ENCODE data around the gene RPEL1. TPM values are rescaled to one million over a fixed set of nuclear protein-coding genes. Genes with fewer than 3 reads are reported as not detected.
"Not testable (repeated sequence)": the region's sequence is repeated elsewhere in the genome, so short reads cannot be mapped to it uniquely, and the experiment has no call there.

RPEL1 gene
- total RNA-seq, 4 donors from 2014 or later, result not detected

DNA sequence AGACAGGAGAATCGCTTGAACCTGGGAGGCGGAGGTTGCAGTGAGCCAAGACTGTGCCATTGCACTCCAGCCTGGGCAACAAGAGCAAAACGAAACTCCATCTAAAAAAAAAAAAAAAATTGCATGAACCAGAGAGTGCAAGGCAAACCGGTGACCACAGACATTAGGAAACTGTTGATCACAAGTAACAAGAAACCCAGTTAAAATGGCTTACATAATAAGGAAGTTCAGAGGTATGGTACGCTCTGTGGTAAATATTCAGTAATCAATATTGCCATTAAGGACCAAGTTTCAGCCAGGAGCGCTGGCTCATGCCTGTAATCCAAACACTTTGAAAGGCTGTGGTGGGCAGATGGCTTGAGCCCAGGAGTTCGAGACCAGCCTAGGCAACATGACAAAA, 43.4 kb upstream of the RPEL1 start:
- no peak overlapping the region for H3K4me3 ChIP-seq (ENCODE audit: low read depth, poor library complexity, severe bottlenecking)
- intact Hi-C loops (cut with DNase I; ENCODE audit: low total_unique reads), result no loop called here
- TF ChIP-seq POLR2A (IDR thresholded peaks at IDR 0.05), result no peak
- TF ChIP-seq, protein P1, sequence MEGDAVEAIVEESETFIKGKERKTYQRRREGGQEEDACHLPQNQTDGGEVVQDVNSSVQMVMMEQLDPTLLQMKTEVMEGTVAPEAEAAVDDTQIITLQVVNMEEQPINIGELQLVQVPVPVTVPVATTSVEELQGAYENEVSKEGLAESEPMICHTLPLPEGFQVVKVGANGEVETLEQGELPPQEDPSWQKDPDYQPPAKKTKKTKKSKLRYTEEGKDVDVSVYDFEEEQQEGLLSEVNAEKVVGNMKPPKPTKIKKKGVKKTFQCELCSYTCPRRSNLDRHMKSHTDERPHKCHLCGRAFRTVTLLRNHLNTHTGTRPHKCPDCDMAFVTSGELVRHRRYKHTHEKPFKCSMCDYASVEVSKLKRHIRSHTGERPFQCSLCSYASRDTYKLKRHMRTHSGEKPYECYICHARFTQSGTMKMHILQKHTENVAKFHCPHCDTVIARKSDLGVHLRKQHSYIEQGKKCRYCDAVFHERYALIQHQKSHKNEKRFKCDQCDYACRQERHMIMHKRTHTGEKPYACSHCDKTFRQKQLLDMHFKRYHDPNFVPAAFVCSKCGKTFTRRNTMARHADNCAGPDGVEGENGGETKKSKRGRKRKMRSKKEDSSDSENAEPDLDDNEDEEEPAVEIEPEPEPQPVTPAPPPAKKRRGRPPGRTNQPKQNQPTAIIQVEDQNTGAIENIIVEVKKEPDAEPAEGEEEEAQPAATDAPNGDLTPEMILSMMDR (IDR thresholded peaks at IDR 0.05), result no peak
- WGBS, 2 donors, result 78 to 80% methylated on average over 7 of the region's 7 CpGs
- DNase-seq (ENCODE audit: low spot score in 2 of 2), result no peak

DNA sequence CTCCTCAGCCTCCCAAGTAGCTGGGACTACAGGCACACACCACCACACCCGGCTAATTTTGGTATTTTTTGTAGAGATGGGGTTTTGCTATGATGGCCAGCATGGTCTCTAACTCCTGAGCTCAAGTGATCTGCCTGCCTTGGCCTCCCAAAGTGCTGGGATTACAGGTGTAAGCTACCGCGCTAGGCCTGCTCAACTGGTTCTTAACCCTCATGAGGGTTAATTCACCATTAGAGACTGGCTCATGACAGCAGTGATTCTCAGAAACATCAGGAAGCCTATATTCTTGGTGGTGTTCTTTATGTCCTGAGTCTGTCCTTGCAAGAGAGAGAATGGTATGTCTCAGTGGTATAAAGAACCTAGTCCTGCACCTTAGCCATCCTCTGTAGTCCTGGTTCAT, 42.2 kb upstream of the RPEL1 start:
- 88 to 96% methylated on average over 3 of the region's 3 CpGs for WGBS, 2 donors
- intact Hi-C loops (cut with DNase I; ENCODE audit: low total_unique reads), result no loop called here
- TF ChIP-seq POLR2A (IDR thresholded peaks at IDR 0.05), result no peak
- TF ChIP-seq, protein P1 (IDR thresholded peaks at IDR 0.05), result no peak
- no peak for DNase-seq (ENCODE audit: low spot score in 2 of 2)
- H3K4me3 ChIP-seq (ENCODE audit: low read depth, poor library complexity, severe bottlenecking), result no peak overlapping the region

DNA sequence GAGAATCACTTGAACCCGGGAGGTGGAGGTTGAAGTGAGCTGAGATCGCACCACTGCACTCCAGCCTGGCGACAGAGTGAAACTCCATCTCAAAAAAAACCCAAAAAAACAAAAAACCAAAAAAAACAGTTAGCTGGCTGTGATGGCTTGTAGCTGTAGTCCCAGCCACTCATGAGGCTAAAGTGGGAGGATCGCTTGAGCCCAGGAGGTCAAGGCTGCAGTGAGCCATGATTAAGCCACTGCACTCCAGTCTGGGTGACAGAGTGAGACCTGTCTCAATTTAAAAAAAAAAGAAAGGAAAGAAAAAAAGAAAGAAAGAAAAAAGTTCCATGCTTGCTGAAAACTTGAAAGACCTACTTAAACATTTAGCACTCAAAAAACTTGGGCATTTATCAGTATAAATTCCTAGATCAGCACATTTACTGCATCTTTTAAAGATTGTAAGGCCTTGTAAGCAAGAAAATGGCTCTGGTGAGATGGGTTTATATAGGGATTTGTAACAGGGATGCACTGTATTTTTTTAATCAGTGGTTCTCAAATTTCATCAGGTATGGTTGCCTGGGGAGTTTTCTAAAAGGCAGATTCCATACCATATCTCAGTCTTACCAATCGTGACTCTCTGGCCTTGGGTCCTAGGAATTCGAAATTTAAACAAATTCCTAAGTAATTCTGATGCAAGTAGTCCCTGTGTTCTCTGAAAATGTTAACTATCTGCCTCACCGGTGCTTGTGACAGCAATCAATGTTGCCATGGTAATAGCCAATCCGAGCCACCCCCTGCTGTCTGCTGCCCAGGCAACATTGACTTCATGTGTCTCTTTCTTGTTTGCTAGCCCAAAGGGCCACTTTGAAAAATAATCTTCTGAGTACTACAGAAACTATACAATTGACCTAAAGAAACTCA, 41.1 kb upstream of the RPEL1 start:
- DNase-seq (ENCODE audit: low spot score in 2 of 2), result no peak
- H3K4me3 ChIP-seq (ENCODE audit: low read depth, poor library complexity, severe bottlenecking), result no peak overlapping the region
- TF ChIP-seq, protein P1 (IDR thresholded peaks at IDR 0.05), result no peak
- TF ChIP-seq POLR2A (IDR thresholded peaks at IDR 0.05), result no peak
- WGBS, 2 donors, result 65 to 71% methylated on average over 8 of the region's 8 CpGs
- intact Hi-C loops (cut with DNase I; ENCODE audit: low total_unique reads), result no loop called here

DNA sequence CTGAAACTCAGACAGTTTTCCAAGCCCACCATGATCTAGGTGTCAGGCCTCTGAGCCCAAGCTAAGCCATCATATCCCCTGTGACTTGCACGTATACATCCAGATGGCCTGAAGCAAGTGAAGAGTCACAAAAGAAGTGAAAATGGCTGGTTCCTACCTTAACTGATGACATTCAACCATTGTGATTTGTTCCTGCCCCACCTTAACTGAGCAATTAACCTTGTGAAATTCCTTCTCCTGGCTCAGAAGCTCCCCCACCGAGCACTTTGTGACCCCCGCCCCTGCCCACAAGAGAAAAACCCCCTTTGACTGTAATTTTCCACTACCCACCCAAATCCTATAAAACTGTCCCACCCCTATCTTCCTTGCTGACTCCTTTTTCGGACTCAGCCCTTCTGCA, 40.3 kb upstream of the RPEL1 start:
- H3K4me3 ChIP-seq (ENCODE audit: low read depth, poor library complexity, severe bottlenecking); DNase-seq (ENCODE audit: low spot score in 2 of 2); intact Hi-C loops (cut with DNase I; ENCODE audit: low total_unique reads): not testable (repeated sequence)
- WGBS, 2 donors, result 80 to 81% methylated on average over 4 of the region's 4 CpGs

DNA sequence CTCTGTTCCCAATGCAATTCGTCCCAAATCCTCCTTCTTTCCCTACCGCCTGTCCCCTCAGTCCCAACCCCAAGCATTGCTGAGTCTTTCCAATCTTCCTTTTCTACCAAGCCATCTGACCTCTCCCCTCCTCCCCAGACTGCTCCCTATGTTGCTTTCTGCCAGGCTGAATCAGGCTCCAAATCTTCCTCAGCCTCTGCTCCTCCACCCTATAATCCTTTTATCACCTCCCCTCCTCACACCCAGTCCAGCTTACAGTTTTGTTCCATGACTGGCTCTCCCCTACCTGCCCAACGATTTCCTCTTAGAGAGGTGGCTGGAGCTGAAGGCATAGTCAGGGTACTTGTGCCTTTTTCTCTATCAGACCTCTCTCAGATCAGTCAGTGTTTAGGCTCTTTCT, 39.0 kb upstream of the RPEL1 start:
- 81 to 87% methylated on average over 3 of the region's 3 CpGs for WGBS, 2 donors
- H3K4me3 ChIP-seq (ENCODE audit: low read depth, poor library complexity, severe bottlenecking); intact Hi-C loops (cut with DNase I; ENCODE audit: low total_unique reads): not testable (repeated sequence)
- peak in 1 of 2 donors; percentile 23 for DNase-seq (ENCODE audit: low spot score in 2 of 2)

DNA sequence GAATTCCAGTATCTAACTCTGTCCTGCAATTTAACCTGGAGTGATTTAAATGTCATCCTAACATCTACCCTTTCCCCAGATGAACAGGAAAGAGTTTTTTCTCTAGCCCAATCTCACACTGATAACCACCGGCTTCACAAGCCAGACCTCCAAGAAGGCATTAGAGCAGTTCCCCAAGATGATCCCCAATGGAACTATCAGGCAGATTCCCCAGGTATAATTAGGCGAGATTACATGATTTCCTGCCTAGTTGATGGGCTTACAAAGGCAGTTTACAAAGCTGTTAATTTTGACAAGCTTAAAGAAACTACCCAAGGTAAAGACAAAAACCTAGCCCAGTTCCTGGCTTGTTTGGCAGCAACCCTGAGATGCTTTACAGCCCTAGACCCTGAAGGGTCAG, 38.5 kb upstream of the RPEL1 start:
- H3K4me3 ChIP-seq (ENCODE audit: low read depth, poor library complexity, severe bottlenecking), result no peak overlapping the region
- WGBS, 2 donors, result 53 to 60% methylated on average over 2 of the region's 2 CpGs
- TF ChIP-seq, protein P1 (IDR thresholded peaks at IDR 0.05), result no peak
- TF ChIP-seq POLR2A (IDR thresholded peaks at IDR 0.05), result no peak
- intact Hi-C loops (cut with DNase I; ENCODE audit: low total_unique reads), result no loop called here
- no peak for DNase-seq (ENCODE audit: low spot score in 2 of 2)

DNA sequence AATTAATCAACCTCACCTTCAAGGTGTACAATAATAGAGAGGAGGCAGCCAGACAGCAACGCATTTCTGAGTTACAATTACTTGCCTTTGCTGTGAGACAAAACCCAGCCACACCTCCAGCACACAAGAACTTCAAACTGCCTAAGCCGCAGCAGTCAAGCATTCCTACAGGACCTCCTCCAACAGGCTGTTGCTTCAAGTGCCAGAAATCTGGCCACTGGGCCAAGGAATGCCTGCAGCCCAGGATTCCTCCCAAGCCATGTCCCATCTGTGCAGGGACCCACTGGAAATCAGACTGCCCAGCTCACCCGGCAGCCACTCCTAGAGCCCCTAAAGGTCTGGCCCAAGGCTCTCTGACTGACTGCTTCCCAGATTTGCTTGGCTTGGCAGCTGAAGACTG, 38.0 kb upstream of the RPEL1 start:
- H3K4me3 ChIP-seq (ENCODE audit: low read depth, poor library complexity, severe bottlenecking); intact Hi-C loops (cut with DNase I; ENCODE audit: low total_unique reads); DNase-seq (ENCODE audit: low spot score in 2 of 2): not testable (repeated sequence)
- 35 to 40% methylated on average over 3 of the region's 3 CpGs for WGBS, 2 donors

DNA sequence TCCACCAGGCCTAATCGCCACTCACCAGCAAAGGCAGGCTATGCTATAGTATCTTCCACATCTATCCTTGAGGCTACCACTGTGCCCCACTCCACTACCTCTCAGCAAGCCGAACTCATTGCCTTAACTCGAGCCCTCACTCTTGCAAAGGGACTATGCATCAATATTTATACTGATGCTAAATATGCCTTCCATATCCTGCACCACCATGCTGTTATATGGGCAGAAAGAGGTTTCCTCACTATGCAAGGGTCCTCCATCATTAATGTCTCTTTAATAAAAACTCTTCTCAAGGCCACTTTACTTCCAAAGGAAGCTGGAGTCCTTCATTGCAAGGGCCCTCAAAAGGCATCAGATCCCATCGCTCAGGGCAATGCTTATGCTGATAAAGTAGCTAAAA, 35.4 kb upstream of the RPEL1 start:
- 88 to 91% methylated on average over 4 of the region's 4 CpGs for WGBS, 2 donors
- intact Hi-C loops (cut with DNase I; ENCODE audit: low total_unique reads); DNase-seq (ENCODE audit: low spot score in 2 of 2); H3K4me3 ChIP-seq (ENCODE audit: low read depth, poor library complexity, severe bottlenecking): not testable (repeated sequence)
